WTC11 (cell line): ENCODE data around the gene LRP3. TPM values are rescaled to one million over a fixed set of nuclear protein-coding genes. Genes with fewer than 3 reads are reported as not detected.
A peak's percentile ranks its signal among the peaks of the same experiment; 100 is the strongest.

ENCODE experiments used
- ATAC-seq: fragments of 200-7000 bp; cut with Tn5 transposase; 2 replicates; pipeline ENCODE4 v1.10.0; 2021; ENCODE audit warnings: mild to moderate bottlenecking, moderate library complexity
- CTCF ChIA-PET: fragments of 300-600 bp; sonication (Branson Sonifier 250); formaldehyde crosslinking; loops from one replicate; lab custom pipeline; 2021; ENCODE audit warnings: antibody characterized with exemption; lab: Charles Lee
- POLR2A ChIA-PET: fragments of 350-600 bp; sonication (Branson Sonifier 250); formaldehyde crosslinking; loops from one replicate; lab custom pipeline; 2021; ENCODE audit warnings: antibody characterized with exemption; lab: Charles Lee
- DNase-seq: peaks from one replicate; pipeline ENCODE4 v3.0.0; 2021; ENCODE audit warnings: low spot score
- H3K27ac Mint-ChIP-seq: 2 replicates; pipeline ENCODE4 v1.8.0; 2021; ENCODE audit warnings: mixed read lengths
- H3K27me3 Mint-ChIP-seq: 2 replicates; pipeline ENCODE4 v1.8.0; 2021; ENCODE audit warnings: low read depth, mild to moderate bottlenecking, moderate library complexity, mixed read lengths
- H3K36me3 Mint-ChIP-seq: 2 replicates; pipeline ENCODE4 v1.8.0; 2021; ENCODE audit warnings: mixed read lengths
- H3K4me1 Mint-ChIP-seq: 2 replicates; pipeline ENCODE4 v1.8.0; 2022; ENCODE audit warnings: mixed read lengths
- H3K4me3 Mint-ChIP-seq: 2 replicates; pipeline ENCODE4 v1.8.0; 2021; ENCODE audit warnings: mild to moderate bottlenecking, moderate library complexity, mixed read lengths
- H3K9me3 Mint-ChIP-seq: 2 replicates; pipeline ENCODE4 v1.8.0; 2021; ENCODE audit warnings: mixed read lengths
- CREM ChIP-seq: sonication (generic); formaldehyde crosslinking; IDR thresholded peaks from 2 replicates; pipeline ENCODE4 v1.8.1; 2022; ENCODE audit warnings: mild to moderate bottlenecking, missing genetic modification reagents, moderate library complexity
- GTF2I ChIP-seq: fragments of 250-450 bp; sonication (Bioruptor Pico); conservative IDR thresholded peaks from 2 replicates; pipeline ENCODE4 v1.4.0; 2021; ENCODE audit warnings: mild to moderate bottlenecking
- RORB ChIP-seq: fragments of 250-450 bp; sonication (Bioruptor Pico); IDR thresholded peaks from 2 replicates; pipeline ENCODE4 v1.9.0; 2021; ENCODE audit warnings: mild to moderate bottlenecking
- USF1 ChIP-seq: sonication (generic); formaldehyde crosslinking; IDR thresholded peaks from 2 replicates; pipeline ENCODE4 v1.8.0; 2022; ENCODE audit warnings: mild to moderate bottlenecking, missing genetic modification reagents
- ZBTB43 ChIP-seq: sonication (generic); formaldehyde crosslinking; IDR thresholded peaks from 2 replicates; pipeline ENCODE4 v1.8.1; 2023; ENCODE audit warnings: mild to moderate bottlenecking, missing genetic modification reagents
- ZNF121 ChIP-seq: sonication (generic); formaldehyde crosslinking; IDR thresholded peaks from 2 replicates; pipeline ENCODE4 v1.8.0; 2023; ENCODE audit warnings: missing genetic modification reagents
- ZNF317 ChIP-seq: sonication (generic); formaldehyde crosslinking; IDR thresholded peaks from 2 replicates; pipeline ENCODE4 v1.8.1; 2023; ENCODE audit warnings: low read depth, mild to moderate bottlenecking, moderate library complexity, missing genetic modification reagents, borderline replicate concordance
- ZNF423 ChIP-seq: fragments of 250-450 bp; sonication (Bioruptor Pico); IDR thresholded peaks from 2 replicates; pipeline ENCODE4 v2.1.2; 2022; ENCODE audit warnings: mild to moderate bottlenecking, moderate library complexity
- total RNA-seq: library from RNA; stranded (reverse); gene quantifications from 3 replicates; pipeline ENCODE4 v1.2.3, GENCODE V29; 2021
- TF ChIP-seq, protein P1 (sequence below): sonication (generic); formaldehyde crosslinking; IDR thresholded peaks from 2 replicates; pipeline ENCODE4 v1.8.0; 2023; ENCODE audit warnings: missing genetic modification reagents
- TF ChIP-seq, protein P2 (sequence below): fragments of 200-600 bp; IDR thresholded peaks from 2 replicates; pipeline ENCODE4 v1.8.0; 2022; ENCODE audit warnings: antibody characterized with exemption
- TF ChIP-seq, protein P3 (sequence below): fragments of 250-450 bp; sonication (Bioruptor Pico); IDR thresholded peaks from 2 replicates; pipeline ENCODE4 v1.9.0; 2021; ENCODE audit warnings: mild to moderate bottlenecking, borderline replicate concordance
- TF ChIP-seq, protein P4 (sequence below): sonication (generic); formaldehyde crosslinking; IDR thresholded peaks from 2 replicates; pipeline ENCODE4 v1.8.1; 2023; ENCODE audit warnings: mild to moderate bottlenecking, missing genetic modification reagents, borderline replicate concordance
- TF ChIP-seq, protein P5 (sequence below): sonication (generic); formaldehyde crosslinking; IDR thresholded peaks from 2 replicates; pipeline ENCODE4 v1.8.0; 2022; ENCODE audit warnings: mild to moderate bottlenecking, missing genetic modification reagents

LRP3 gene
- total RNA-seq, 1 experiment from 2014 or later, result 47.0 TPM

- no peak overlapping the region for H3K27ac Mint-ChIP-seq
- ChIA-PET POLR2A (interaction anchor here (1.0 kb wide), 1 partner anchor 311 kb away, joined by 3 read pairs; no protein-coding TSS in a partner anchor), CTCF (interaction anchor here (2.2 to 5.2 kb wide), 2 partner anchors 10 kb away, joined by 11 to 34 read pairs; no protein-coding TSS in a partner anchor)
- H3K27me3 Mint-ChIP-seq, result peaks cover 25% of the 10 kb centered on the region
- DNase-seq (peak; percentile 38), ATAC-seq (peak; percentile 22)
- peaks cover 5% of the 10 kb centered on the region; the same call in 1 of the 2 replicates for H3K36me3 Mint-ChIP-seq
- H3K4me1 Mint-ChIP-seq, result 0 out of 2 replicates have a peak, but pooled peaks cover 3% of the 10 kb centered on the region
- H3K9me3 Mint-ChIP-seq, result no peaks in the 10 kb centered on the region
- TF ChIP-seq RORB (CRISPR knock-in tag) (no peak), USF1 (CRISPR knock-in tag) (no peak), ZBTB43 (CRISPR knock-in tag) (no peak), ZNF121 (CRISPR knock-in tag) (no peak), ZNF423 (CRISPR knock-in tag) (no peak), CREM (CRISPR knock-in tag) (no peak), GTF2I (no peak), ZNF317 (CRISPR knock-in tag) (no peak)
- TF ChIP-seq, protein P1, sequence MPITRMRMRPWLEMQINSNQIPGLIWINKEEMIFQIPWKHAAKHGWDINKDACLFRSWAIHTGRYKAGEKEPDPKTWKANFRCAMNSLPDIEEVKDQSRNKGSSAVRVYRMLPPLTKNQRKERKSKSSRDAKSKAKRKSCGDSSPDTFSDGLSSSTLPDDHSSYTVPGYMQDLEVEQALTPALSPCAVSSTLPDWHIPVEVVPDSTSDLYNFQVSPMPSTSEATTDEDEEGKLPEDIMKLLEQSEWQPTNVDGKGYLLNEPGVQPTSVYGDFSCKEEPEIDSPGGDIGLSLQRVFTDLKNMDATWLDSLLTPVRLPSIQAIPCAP (CRISPR knock-in tag), result no peak
- TF ChIP-seq, protein P2, sequence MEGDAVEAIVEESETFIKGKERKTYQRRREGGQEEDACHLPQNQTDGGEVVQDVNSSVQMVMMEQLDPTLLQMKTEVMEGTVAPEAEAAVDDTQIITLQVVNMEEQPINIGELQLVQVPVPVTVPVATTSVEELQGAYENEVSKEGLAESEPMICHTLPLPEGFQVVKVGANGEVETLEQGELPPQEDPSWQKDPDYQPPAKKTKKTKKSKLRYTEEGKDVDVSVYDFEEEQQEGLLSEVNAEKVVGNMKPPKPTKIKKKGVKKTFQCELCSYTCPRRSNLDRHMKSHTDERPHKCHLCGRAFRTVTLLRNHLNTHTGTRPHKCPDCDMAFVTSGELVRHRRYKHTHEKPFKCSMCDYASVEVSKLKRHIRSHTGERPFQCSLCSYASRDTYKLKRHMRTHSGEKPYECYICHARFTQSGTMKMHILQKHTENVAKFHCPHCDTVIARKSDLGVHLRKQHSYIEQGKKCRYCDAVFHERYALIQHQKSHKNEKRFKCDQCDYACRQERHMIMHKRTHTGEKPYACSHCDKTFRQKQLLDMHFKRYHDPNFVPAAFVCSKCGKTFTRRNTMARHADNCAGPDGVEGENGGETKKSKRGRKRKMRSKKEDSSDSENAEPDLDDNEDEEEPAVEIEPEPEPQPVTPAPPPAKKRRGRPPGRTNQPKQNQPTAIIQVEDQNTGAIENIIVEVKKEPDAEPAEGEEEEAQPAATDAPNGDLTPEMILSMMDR, result no peak
- TF ChIP-seq, protein P3, sequence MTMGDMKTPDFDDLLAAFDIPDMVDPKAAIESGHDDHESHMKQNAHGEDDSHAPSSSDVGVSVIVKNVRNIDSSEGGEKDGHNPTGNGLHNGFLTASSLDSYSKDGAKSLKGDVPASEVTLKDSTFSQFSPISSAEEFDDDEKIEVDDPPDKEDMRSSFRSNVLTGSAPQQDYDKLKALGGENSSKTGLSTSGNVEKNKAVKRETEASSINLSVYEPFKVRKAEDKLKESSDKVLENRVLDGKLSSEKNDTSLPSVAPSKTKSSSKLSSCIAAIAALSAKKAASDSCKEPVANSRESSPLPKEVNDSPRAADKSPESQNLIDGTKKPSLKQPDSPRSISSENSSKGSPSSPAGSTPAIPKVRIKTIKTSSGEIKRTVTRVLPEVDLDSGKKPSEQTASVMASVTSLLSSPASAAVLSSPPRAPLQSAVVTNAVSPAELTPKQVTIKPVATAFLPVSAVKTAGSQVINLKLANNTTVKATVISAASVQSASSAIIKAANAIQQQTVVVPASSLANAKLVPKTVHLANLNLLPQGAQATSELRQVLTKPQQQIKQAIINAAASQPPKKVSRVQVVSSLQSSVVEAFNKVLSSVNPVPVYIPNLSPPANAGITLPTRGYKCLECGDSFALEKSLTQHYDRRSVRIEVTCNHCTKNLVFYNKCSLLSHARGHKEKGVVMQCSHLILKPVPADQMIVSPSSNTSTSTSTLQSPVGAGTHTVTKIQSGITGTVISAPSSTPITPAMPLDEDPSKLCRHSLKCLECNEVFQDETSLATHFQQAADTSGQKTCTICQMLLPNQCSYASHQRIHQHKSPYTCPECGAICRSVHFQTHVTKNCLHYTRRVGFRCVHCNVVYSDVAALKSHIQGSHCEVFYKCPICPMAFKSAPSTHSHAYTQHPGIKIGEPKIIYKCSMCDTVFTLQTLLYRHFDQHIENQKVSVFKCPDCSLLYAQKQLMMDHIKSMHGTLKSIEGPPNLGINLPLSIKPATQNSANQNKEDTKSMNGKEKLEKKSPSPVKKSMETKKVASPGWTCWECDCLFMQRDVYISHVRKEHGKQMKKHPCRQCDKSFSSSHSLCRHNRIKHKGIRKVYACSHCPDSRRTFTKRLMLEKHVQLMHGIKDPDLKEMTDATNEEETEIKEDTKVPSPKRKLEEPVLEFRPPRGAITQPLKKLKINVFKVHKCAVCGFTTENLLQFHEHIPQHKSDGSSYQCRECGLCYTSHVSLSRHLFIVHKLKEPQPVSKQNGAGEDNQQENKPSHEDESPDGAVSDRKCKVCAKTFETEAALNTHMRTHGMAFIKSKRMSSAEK (CRISPR knock-in tag), result no peak
- TF ChIP-seq, protein P4, sequence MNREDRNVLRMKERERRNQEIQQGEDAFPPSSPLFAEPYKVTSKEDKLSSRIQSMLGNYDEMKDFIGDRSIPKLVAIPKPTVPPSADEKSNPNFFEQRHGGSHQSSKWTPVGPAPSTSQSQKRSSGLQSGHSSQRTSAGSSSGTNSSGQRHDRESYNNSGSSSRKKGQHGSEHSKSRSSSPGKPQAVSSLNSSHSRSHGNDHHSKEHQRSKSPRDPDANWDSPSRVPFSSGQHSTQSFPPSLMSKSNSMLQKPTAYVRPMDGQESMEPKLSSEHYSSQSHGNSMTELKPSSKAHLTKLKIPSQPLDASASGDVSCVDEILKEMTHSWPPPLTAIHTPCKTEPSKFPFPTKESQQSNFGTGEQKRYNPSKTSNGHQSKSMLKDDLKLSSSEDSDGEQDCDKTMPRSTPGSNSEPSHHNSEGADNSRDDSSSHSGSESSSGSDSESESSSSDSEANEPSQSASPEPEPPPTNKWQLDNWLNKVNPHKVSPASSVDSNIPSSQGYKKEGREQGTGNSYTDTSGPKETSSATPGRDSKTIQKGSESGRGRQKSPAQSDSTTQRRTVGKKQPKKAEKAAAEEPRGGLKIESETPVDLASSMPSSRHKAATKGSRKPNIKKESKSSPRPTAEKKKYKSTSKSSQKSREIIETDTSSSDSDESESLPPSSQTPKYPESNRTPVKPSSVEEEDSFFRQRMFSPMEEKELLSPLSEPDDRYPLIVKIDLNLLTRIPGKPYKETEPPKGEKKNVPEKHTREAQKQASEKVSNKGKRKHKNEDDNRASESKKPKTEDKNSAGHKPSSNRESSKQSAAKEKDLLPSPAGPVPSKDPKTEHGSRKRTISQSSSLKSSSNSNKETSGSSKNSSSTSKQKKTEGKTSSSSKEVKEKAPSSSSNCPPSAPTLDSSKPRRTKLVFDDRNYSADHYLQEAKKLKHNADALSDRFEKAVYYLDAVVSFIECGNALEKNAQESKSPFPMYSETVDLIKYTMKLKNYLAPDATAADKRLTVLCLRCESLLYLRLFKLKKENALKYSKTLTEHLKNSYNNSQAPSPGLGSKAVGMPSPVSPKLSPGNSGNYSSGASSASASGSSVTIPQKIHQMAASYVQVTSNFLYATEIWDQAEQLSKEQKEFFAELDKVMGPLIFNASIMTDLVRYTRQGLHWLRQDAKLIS (CRISPR knock-in tag), result no peak
- TF ChIP-seq, protein P5, sequence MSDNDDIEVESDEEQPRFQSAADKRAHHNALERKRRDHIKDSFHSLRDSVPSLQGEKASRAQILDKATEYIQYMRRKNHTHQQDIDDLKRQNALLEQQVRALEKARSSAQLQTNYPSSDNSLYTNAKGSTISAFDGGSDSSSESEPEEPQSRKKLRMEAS (CRISPR knock-in tag), result no peak
- H3K4me3 Mint-ChIP-seq, result no peak overlapping the region
These were observed 379 bp downstream of the LRP3 start for GRCh38 chr19:33194532-33194885.
